ENCODE data around the gene COX7B2. TPM values are rescaled to one million over a fixed set of nuclear protein-coding genes. Genes with fewer than 3 reads are reported as not detected.
A peak's percentile ranks its signal among the peaks of the same experiment; 100 is the strongest.

COX7B2 gene
- polyA plus RNA-seq, 3 donors, result not detected

- Histone ChIP-seq H3K9ac (ENCODE audit: insufficient read depth, low read length, poor library complexity, severe bottlenecking) (no peak overlapping the region), H3K27me3 (ENCODE audit: control insufficient read depth in 2 of 2, insufficient read depth in 2 of 2, low read length in 2 of 2) (no peaks in the 10 kb centered on the region), H3K4me1 (ENCODE audit: control insufficient read depth in 1 of 2, insufficient read depth in 2 of 2, low read length in 2 of 2) (no peaks in the 10 kb centered on the region), H3K36me3 (replicated peaks in 1 of 2; ENCODE audit: control insufficient read depth in 1 of 2, insufficient read depth in 2 of 2, low read length in 2 of 2) (no peaks in the 10 kb centered on the region), H3K4me3 (replicated peaks in 1 of 3; ENCODE audit: low read depth in 2 of 3, low read length in 3 of 3) (no peak overlapping the region), H4K20me1 (ENCODE audit: insufficient read depth, low read length) (no peaks in the 10 kb centered on the region), H3K9me3 (replicated peaks in 1 of 2; ENCODE audit: control insufficient read depth in 1 of 2, insufficient read depth in 1 of 2, low read length in 2 of 2) (peaks cover 0 to 5% of the 10 kb centered on the region in 2 donors), H2AFZ (ENCODE audit: insufficient read depth, low read depth, low read length, poor library complexity, severe bottlenecking) (no peak overlapping the region), H3K27ac (ENCODE audit: low read depth in 1 of 2, low read length in 2 of 2) (no peak overlapping the region), H3K79me2 (ENCODE audit: insufficient read depth, low read length) (no peaks in the 10 kb centered on the region), H3K4me2 (replicated peaks; ENCODE audit: extremely low read depth, low read length, poor library complexity, severe bottlenecking) (no peak overlapping the region)
- intact Hi-C loops (cut with micrococcal nuclease), result no loop called here
- DNase-seq, result peak in 1 of 3 donors; percentile 2
- Mint-ChIP-seq H3K27me3 (ENCODE audit: low read depth in 3 of 3) (no peaks in the 10 kb centered on the region), H3K4me3 (no peak overlapping the region), H3K4me1 (peaks cover 9% of the 10 kb centered on the region), H3K9me3 (peaks cover 0 to 20% (median 4%) of the 10 kb centered on the region in 7 donors), H3K36me3 (no peaks in the 10 kb centered on the region), H3K27ac (no peak overlapping the region)
- TF ChIP-seq CTCF (IDR thresholded peaks at IDR 0.05), result no peak
- WGBS (ENCODE audit: insufficient coverage), result no CpG with 5 or more reads among the region's 5 CpGs
These were observed 14.2 kb downstream of the COX7B2 start for GRCh38 chr4:46894826-46895225.

GRCh38 chr4:46890056-46890455 lies 19.0 kb downstream of the COX7B2 start:
- peaks cover 0 to 11% of the 10 kb centered on the region in 2 donors for H3K9me3 ChIP-seq (replicated peaks in 1 of 2; ENCODE audit: control insufficient read depth in 1 of 2, insufficient read depth in 1 of 2, low read length in 2 of 2)
- DNase-seq, result no peak
- no peaks in the 10 kb centered on the region for H3K79me2 ChIP-seq (ENCODE audit: insufficient read depth, low read length)
- Mint-ChIP-seq H3K27me3 (ENCODE audit: low read depth in 3 of 3) (no peaks in the 10 kb centered on the region), H3K9me3 (peaks cover 3 to 26% (median 9%) of the 10 kb centered on the region in 7 donors), H3K27ac (no peak overlapping the region), H3K4me1 (peaks cover 11% of the 10 kb centered on the region), H3K4me3 (no peak overlapping the region), H3K36me3 (no peaks in the 10 kb centered on the region)
- no peaks in the 10 kb centered on the region for H4K20me1 ChIP-seq (ENCODE audit: insufficient read depth, low read length)
- H3K4me1 ChIP-seq (ENCODE audit: control insufficient read depth in 1 of 2, insufficient read depth in 2 of 2, low read length in 2 of 2), result peaks cover 0 to 4% of the 10 kb centered on the region in 2 donors
- H2AFZ ChIP-seq (ENCODE audit: insufficient read depth, low read depth, low read length, poor library complexity, severe bottlenecking), result no peak overlapping the region
- 100% methylated on average over 1 of the region's 2 CpGs for WGBS (ENCODE audit: insufficient coverage)
- H3K9ac ChIP-seq (ENCODE audit: insufficient read depth, low read length, poor library complexity, severe bottlenecking), result no peak overlapping the region
- no peak overlapping the region for H3K4me2 ChIP-seq (replicated peaks; ENCODE audit: extremely low read depth, low read length, poor library complexity, severe bottlenecking)
- no peaks in the 10 kb centered on the region for H3K36me3 ChIP-seq (replicated peaks in 1 of 2; ENCODE audit: control insufficient read depth in 1 of 2, insufficient read depth in 2 of 2, low read length in 2 of 2)
- intact Hi-C loops (cut with micrococcal nuclease), result no loop called here
- no peak for TF ChIP-seq CTCF (IDR thresholded peaks at IDR 0.05)
- H3K27ac ChIP-seq (ENCODE audit: low read depth in 1 of 2, low read length in 2 of 2), result no peak overlapping the region
- no peak overlapping the region for H3K4me3 ChIP-seq (replicated peaks in 1 of 3; ENCODE audit: low read depth in 2 of 3, low read length in 3 of 3)
- H3K27me3 ChIP-seq (ENCODE audit: control insufficient read depth in 2 of 2, insufficient read depth in 2 of 2, low read length in 2 of 2), result no peaks in the 10 kb centered on the region

Data from CD14-positive monocyte (primary cell).